Measurements from ENCODE around the gene AOAH.
"Not testable (repeated sequence)": the region's sequence is repeated elsewhere in the genome, so short reads cannot be mapped to it uniquely, and the experiment has no call there.

DNA sequence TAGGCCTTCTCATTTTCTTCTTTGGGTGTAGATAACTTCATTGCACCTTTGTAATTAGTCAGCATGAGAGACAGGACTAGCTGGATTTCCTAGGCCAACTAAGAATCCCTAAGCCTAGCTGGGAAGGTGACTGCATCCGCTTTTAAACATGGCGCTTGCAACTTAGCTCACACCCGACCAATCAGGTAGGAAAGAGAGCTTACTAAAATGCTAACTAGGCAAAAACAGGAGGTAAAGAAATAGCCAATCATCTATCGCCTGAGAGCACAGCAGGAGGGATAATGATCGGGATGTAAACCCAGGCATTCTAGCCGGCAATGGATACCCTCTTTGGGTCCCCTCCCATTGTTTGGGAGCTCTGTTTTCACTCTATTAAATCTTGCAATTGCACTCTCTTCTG lies 75.0 kb downstream of the AOAH start:
- TF ChIP-seq EZH2 (IDR thresholded peaks at IDR 0.05; ENCODE audit: insufficient read depth, poor library complexity, severe bottlenecking); EZH2phosphoT487 (IDR thresholded peaks at IDR 0.05; ENCODE audit: insufficient read depth, low read depth): not testable (repeated sequence)

Data from GM23248 (cell line).